Stimulated activated CD4-positive, alpha-beta T cell treated with anti-CD3 and anti-CD28 coated beads, Interleukin-2, amount 100 ng/mL, for 4 hours (primary cell): ENCODE results near the gene TTC21A.

Experiments
- DNase-seq: peaks from one replicate; pipeline ENCODE4 v3.0.0-alpha.2; 2020; ENCODE audit warnings: low read depth

TTC21A gene

DNA sequence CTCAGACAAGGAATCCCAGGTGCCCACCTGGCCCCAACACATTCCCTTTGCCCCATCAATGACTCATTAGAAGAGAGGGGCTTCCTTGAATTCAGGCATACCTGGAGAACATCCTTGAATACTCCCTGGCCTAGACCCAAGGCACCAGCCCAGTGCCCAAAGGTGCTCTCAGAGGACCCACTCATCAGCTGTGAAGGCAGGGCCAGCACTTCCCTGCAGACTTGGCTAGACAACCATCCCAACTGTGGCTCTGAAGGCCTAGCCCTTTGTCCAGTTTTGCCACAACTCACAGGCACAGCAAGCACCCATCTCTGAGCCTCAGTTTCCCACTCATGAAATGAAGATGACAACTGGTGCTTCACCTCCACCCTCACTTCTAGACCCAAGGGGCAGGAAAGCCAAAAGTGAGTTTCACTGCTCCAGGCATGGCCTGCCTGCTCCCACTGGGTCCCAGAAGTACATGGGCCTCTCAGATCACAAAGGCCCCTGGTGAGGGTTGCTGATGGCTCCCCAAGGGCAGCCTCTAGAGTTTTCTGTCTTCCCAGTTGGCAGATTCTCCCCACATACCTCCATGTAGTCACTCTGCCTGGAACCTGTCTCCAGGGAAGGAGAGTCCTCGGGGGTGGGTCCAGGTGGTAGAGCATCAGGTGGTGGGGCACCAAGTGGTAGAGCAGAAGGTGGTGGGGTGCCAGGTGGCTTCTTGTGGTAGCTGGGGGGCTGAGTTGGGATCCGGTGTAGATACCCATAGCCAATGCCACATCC lies 7.6 kb upstream of the TTC21A start:
- no peak for DNase-seq

DNA sequence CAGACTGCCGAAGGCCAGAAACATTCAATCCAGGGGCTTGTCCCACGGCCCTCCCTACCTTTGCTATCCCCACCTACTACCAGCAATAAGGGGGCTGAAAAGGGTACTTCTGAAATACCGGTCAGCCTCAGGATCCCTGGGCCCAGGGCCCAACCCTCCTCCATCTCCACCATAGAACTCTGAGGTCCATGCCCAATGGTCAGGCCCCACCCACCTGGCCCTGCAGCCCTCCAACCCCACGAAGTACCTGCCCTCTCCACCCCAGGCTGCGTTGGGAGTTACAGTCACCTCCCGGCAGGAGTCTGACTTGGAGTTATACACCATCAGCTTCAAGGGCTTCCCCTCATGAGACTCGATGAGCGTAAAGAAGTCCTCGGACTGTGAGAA lies 7.0 kb upstream of the TTC21A start:
- no peak for DNase-seq

DNA sequence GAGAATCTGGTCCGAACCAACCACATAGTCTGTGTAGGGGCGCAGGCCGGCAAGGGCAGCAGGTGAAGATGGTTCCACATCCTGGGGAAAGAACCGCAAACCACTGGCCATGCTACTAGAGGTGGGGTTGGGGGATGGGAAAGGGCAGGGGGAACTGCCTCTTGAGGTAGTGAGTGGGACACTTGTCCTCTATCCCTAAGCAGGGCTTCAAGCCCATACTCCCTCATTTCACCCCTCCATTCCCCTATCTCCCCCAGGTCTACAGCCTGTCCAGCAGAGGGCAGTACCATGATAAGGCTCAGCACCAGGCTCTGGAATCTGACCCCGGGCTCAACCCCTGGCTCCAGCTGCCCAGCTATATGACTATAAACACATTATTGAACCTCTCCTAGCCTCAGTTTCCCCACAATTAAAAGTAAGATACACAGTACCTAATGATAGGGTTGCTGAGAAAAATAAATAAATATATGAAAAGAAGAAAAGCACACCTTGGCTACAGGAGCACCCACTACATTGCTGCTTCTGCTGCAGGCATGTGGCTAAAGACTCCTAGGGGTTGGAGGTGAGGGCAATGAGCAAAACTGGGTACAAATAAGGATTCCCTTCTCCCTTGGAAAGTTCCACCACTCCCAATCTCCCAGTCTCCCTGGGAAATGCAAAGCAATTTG lies 6.3 kb upstream of the TTC21A start:
- DNase-seq = peak; percentile 35

DNA sequence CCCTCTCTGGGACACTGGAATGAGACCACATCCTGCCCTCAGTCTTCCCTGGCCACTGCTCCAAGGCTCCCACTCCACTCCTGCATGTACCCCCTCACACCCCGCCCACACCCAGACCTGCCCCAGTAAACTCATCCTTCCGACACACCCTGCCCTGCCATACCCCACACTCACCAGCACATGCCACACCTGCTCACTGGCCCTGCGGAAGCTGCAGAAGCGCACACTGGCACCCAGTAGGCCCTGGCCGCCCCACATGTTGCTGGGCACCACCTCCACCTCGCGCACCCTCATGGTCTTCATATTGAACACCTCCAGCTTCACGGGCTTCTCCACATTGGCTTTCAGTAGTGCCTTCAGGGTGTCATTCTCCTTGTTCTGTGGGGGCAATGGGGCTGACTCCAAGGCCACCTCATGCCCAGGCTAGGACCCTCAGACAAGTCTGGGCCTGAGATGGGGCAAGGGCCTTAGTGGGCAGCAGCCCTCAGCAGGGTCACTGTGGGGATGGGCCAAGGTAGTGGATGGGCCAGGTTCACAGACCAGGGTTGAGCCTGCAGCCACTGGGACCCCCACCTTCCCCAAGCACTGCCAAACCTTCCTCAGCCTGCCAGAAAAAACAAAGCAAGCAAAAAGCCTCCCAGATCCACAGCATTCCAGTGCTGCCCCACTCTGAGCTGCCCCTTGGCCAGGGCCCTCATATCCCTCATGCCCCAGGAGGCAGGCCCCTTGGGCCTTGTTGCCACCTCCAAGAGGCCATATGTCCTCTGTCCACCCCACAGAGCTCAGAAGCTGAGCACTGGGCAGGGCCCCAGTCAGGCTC lies 4.8 kb upstream of the TTC21A start:
- DNase-seq = no peak

DNA sequence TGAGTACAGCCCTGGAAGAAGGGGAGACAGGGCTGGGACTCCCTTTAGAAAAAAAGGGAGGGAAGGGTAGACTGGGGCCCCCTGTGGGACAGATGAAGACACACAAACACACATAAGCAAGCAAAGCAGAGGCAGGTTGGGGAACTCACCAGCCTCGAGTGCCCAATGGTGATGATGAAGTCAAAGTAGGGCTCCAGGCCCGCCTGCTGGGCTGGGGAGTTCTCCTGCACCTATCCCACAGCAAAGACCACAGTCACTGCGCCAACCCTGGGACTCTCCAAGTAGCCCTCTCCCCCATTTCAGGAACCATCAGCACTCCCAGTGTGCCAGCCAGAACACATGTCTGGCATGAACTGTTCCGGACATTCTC lies 4.2 kb upstream of the TTC21A start:
- no peak for DNase-seq

DNA sequence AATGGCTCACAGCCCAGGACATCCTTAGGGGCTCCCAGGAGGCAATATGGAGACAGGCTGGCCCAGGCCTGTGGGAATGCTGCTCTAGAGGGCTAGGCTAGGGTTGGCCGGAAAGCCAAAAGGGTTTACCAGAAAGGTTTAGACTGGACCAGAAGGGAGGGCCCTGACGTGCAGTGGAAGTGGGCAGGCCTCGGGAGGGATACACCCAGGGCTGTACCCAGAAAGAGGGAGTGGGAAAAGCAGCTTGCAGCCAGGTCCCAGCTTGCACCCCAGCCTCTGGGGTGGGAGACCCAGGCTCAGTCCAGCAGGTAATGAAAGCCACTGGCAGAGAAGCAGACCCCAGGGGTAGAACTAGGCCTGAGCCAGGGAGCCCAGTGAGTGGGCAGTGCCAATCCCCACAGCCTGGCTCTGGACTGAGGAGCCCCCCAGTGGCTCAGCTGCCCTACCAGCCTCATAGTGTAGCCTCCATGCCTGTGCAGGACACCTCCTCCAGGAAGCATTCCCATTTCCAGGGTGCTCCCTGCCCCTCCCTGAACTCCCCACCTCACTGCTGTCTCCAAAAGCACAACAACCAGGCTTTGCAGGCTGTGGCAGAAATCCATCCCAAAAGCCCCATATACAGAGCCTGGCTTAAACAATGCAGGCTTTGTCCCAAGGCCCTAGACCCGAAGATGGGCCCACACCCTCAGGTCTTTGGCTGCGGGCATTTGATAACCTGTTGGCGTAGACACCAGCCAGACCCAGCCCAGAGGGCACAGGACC lies 3.5 kb upstream of the TTC21A start:
- DNase-seq = no peak

DNA sequence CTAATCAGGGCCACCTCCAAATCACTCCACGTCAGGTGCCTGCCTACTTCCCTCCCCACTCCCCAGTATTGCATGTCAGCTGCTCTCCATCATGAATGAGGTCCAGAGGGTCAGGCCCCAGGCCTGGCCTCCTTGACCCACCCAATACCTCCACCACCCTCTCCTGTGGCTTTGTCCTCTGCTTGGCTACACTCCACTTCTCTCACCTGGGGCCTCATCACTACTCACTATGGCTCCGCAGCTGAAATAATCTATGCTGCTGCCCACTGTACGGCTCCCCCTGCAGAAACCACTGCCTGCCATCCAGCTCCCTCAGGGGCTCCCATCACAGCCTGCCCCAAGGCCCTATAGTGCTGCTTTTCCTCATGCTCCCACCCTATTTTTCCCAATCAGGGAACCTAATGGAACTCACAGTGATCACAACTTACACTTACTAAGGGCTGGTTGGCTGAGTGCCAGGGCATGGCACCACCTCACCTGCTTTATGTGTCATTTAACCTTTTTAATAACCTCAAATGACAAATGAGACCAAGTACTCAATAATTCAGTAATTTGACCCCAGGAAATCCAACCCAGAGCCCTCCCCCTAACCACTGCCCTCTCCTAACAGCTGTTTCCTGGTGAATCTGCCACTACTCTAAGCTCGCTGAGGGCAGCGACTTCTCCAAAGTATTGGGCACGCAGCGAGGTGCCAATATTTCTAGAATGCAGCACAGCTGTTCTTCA lies 2.4 kb upstream of the TTC21A start:
- peak; percentile 9 for DNase-seq

DNA sequence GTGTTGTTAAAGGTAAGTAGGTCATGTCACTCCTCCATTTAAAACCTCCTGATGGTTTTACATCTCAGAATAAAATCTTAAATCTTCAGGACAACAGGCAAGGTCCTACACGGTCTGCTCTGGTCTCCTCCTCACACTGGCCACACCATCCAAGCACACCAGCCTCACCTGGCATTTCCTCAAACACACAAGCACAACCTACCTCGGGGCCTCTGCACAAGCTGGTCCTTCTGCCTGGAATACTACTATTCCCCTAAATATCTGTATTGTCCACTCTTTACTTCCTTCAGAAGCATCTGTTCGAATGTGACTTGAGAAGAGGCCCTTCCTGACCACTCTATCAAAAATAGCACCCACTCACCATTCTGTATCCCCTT lies 1.8 kb upstream of the TTC21A start:
- no peak for DNase-seq

DNA sequence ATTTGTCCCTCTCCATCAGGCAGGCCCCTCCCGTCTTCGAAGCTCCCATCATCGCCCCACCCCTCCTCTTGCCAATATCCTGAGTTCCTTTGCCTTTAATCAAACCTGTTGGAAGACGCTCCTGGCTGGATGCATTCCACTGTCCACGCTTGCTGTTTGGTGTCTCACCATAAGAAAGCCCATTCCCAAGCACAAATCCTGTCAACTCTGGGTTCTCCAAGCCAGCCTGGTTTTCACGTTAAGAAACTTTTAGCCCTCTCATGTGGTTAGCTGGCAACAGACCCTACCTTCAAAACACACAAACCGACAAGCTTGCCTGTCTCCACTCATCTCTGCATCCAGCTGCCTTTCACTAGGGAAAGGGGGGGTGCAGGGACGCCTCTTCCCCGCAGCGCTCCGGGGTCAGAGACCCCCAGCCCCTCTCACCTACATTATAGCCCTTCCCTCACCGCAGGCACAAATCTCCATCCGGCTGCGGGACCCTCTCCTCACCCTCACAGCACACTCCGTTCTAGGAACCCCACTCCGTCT lies 1.1 kb upstream of the TTC21A start:
- DNase-seq = no peak

DNA sequence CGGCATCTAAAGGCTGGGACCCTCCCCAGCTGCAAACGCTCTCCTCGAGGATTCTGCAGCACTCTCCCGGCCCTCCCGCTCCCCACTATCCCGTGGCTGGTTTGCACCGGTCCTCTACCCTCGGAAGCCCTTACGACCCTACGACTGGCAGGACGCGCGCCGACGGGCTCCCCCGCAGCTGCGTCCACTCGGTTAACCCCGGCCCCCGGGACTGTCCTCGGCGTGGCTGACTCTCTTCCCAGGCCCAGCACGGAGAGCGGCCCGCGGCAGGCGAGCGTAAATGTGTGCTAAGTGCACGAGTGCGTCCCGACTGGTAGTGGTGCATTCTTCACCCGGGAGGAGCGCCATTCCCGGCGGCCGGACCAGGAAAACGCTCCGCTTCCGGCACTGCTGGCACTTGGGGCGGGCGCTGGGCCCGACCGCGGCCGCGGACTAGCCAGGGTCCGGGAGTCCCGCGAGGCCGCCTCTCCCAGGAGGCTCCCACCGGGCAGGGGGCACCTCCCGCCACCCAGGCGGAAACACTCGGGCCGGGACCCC lies 561 bp upstream of the TTC21A start:
- DNase-seq = no peak

DNA sequence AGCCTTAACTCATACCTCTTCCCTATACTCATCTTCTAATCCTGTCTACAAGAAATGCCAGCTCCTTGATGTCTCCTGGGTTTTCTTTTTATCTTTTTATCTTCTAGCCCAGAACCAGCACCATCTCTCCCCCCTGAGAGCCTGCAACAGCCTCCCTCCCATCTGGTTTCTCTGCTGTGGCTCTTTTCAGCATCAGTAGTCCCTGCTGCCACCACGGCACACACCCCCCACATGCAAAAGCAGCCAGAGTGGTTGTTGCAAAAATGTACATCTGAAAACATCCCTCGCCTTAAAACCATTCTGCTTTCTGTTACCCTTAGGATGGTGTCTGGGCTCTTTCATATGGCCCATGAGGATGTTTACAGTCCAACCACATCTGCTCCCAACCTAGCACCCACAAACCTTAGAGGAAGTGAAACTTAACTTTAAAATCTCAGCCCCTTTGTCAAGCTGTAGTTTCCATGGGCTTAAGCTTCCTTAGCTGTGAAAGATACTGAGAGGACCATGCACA lies 775 bp downstream of the TTC21A start:
- DNase-seq = no peak

DNA sequence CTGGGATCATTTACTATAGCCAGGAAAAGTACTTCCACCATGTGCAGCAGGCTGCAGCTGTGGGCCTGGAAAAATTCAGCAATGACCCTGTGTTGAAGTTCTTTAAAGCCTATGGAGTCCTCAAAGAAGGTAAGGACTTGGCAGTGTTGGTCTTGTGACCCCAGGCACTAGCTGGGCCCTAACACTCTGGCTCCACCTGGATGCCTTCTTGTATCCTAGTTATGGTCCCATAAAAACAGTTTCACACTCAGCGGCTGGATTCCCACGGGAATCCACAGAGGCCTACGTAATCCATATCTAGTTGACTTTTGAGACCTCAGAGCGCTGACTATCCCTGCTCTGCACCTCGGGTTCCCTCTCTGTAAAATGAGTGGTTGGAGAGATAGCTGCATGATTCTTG lies 1.6 kb downstream of the TTC21A start:
- DNase-seq = no peak

DNA sequence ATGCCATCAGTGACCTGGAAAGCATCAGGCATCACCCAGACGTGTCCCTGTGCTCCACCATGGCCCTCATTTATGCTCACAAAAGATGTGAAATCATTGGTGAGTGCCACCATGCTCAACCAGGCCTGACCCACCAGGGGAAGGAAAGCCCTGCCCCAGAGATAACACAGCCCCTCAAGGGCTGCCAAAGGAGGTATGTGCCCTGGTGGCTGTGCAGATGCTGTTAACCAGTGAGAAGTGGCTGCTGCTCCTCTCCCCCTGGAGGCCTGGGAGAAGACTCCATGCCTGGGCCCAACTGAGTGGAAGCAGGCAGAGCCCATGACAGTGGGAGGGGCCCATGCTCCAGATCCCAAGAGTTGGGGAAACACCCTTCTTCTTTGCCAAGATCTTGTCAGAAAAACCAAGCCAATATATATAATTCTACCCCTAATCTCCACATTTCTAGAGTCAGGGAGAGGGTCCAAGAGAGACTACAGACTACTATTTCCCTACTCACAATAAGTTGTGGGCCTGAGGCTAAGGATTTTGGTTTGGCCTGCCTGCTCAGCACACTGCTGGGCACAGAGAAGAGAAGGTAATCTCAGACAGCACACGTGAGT lies 2.7 kb downstream of the TTC21A start:
- DNase-seq = no peak

DNA sequence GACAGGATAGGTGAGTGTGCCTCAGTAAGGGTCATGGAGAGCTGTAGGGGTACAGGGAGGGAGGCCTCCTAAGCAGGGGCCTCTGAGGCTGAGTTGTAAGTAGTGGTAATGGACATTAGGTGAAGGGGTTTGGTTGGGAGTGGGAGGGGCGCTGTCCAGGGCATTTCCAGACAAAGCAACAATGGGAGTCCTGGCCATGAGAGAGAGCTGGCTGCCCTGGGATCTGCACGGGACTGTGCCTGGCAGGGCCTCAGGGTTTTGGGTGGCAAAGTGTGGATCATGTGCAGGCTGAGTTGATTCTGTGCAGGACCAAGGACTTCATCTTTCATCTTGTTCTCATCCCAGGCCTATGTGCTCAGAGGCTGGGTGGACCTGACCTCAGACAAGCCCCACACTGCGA lies 4.6 kb downstream of the TTC21A start:
- DNase-seq = no peak

DNA sequence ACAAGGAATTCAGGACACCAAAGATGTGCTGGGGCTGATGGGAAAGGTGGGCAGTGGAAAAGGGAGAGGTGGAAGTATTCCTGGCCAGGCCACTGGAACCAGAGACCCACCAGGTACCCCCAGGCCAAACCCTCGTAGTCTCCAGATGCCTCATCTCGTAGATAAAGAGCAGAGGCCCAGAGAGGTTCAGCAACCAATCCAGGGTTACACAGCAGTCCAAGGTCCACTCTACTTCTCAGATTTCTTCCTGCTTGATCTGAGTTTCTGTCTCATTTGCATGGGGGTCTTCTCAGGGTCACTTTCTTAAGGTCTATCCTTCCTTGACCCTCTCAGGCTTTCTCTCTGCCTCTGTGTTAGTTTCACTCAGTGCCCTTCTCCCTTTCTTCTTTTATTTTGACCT lies 5.1 kb downstream of the TTC21A start:
- DNase-seq = no peak

DNA sequence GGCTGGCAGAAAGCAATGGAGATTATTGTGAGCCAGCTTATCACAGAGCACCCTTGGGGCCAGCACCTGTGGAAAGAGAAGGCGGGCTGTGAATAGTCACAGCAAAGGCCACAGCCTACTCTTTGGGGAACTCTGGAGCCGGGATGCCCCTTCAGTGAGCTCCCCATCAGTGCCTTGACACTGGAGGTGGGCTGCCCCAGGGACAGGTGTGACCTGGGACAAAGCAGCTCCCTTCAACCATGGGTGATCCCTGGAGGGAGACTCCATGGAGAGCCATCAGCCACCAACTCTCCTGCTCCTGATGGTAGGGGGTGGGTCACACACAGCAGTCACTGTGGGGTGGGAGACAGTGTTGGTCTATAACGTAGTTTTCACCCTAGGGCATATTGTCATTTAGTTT lies 5.8 kb downstream of the TTC21A start:
- no peak for DNase-seq

DNA sequence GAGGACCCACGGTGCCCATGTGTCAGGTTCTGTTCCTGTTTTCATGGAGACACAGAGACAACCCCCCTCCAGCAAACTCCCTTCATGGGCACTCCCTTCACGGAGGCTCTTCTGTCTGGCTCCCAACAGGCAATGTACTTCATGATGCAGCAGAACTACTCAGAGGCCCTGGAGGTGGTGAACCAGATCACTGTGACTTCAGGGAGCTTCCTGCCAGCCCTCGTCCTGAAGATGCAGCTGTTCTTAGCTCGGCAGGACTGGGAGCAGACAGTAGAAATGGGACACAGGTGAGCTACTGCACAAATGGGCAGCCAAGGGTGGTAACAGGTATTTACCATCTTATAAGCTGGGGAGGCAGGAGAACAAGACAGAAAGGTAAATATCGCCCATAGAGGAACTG lies 7.0 kb downstream of the TTC21A start:
- DNase-seq = no peak

DNA sequence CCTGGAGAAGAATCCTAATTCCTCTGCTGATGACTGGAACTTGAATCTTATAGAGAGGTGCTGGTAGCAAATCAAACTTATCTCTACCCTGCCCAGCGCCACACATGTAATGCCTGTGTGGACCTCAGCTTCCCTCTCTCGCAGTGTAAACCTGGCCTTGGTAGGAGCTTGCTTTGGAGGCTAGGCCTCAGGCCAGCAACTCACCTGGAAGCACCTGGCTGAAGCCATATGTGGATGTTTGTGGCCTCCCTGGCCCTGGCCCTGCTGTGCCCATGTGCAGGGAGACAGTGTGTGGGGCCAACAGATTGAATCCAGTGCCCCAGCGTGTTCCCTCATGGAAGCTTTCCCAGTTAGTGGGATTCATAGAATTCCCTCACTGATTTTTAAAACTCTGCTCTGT lies 8.4 kb downstream of the TTC21A start:
- DNase-seq = no peak

DNA sequence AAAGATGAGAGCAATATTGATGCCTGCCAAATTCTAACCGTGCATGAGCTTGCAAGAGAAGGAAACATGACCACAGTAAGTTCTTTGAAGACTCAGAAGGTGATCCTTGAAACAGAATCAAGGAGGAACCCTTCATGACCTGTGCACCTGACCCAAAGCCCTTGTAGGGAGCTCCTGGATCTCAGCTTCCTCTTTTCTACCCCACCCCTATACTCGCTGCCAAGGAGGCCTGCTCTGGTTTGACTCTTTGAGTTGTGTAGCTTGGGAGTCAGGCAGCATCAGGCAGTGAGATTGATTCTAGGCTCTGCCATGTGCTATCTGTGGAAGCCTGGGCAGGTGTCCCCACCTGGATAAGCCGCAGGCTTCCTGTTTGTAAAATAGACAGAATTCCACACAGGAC lies 10.6 kb downstream of the TTC21A start:
- no peak for DNase-seq

DNA sequence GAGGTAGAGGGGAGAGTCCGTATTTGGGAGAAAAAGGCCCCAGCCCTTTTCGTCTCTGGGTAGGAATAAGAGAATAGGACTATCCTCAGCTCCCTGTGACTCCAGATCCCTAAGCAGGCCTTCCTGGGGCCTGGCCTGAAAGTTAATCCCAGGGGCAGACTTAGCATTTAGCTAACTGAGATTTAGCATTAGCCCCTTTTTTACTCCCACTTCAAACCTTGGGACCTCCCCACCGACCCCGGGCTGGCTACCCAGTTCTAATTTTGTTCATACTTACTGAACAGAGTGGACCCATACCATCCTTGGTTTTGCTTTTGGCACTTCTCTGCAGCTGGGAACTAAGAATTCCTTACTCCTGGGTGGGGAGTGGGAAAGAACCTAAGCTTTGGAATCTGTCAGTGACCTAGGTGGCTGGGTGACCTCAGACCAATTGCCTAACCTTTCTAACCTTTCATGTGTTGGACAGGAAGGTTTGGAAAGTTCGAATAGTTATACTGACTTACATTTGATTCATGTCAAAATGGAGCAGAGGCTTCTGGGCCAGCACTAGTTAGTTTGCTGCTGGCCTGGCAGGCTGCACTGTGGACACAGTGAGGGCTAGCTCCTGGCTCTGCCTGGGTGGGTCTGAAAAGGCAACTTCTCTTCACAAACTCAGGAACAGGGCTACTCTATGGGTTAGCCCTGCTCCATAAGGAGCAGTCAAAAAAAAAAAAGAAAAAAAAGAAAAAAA lies 11.6 kb downstream of the TTC21A start:
- no peak for DNase-seq
